SK-N-SH treated with all-trans-retinoic acid at 6 μM for 48 hours (cell line): ENCODE measurements around the gene SRRM3.

Source experiments
- ARNTL ChIP-seq: fragments of 450-650 bp; formaldehyde crosslinking; IDR thresholded peaks from 2 replicates; pipeline ENCODE4 v1.5.0; 2020; ENCODE audit warnings: low read depth, mild to moderate bottlenecking, moderate library complexity, borderline replicate concordance
- GLIS3 ChIP-seq: fragments of 250-450 bp; sonication (Bioruptor Pico); IDR thresholded peaks from 2 replicates; pipeline ENCODE4 v1.5.0; 2020; ENCODE audit warnings: mild to moderate bottlenecking, moderate library complexity
- ISL1 ChIP-seq: fragments of 250-450 bp; sonication (Bioruptor Pico); IDR thresholded peaks from 2 replicates; pipeline ENCODE4 v2.1.2; 2022; ENCODE audit warnings: mild to moderate bottlenecking, moderate library complexity
- PPARA ChIP-seq: fragments of 250-450 bp; sonication (Bioruptor Pico); IDR thresholded peaks from 2 replicates; pipeline ENCODE4 v1.5.0; 2020; ENCODE audit warnings: mild to moderate bottlenecking, borderline replicate concordance
- RARB ChIP-seq: fragments of 250-450 bp; sonication (Bioruptor Pico); IDR thresholded peaks from 2 replicates; pipeline ENCODE4 v1.8.0; 2021; ENCODE audit warnings: mild to moderate bottlenecking, moderate library complexity
- ZFP3 ChIP-seq: fragments of 250-450 bp; sonication (Bioruptor Pico); IDR thresholded peaks from 2 replicates; pipeline ENCODE4 v1.5.0; 2020; ENCODE audit warnings: mild to moderate bottlenecking, moderate library complexity
- ZFP30 ChIP-seq: fragments of 450-650 bp; formaldehyde crosslinking; IDR thresholded peaks from 2 replicates; pipeline ENCODE4 v1.5.0; 2022; ENCODE audit warnings: mild to moderate bottlenecking, moderate library complexity
- ZNF565 ChIP-seq: fragments of 450-650 bp; formaldehyde crosslinking; conservative IDR thresholded peaks from 2 replicates; pipeline ENCODE4 v1.5.0; 2020; ENCODE audit warnings: low read depth, mild to moderate bottlenecking, moderate library complexity
- ZNF8 ChIP-seq: fragments of 450-650 bp; formaldehyde crosslinking; IDR thresholded peaks from 2 replicates; pipeline ENCODE4 v1.5.0; 2020; ENCODE audit warnings: mild to moderate bottlenecking, moderate library complexity
- TF ChIP-seq, protein P1 (sequence below): fragments of 250-450 bp; sonication (Bioruptor Pico); IDR thresholded peaks from 2 replicates; pipeline ENCODE4 v1.5.1; 2021; ENCODE audit warnings: mild to moderate bottlenecking, moderate library complexity
- TF ChIP-seq, protein P2 (sequence below): fragments of 250-450 bp; sonication (Bioruptor Pico); IDR thresholded peaks from 2 replicates; pipeline ENCODE4 v1.8.0; 2020; ENCODE audit warnings: mild to moderate bottlenecking, moderate library complexity, borderline replicate concordance
- TF ChIP-seq, protein P3 (sequence below): fragments of 250-450 bp; sonication (Bioruptor Pico); IDR thresholded peaks from 2 replicates; pipeline ENCODE4 v1.5.0; 2020; ENCODE audit warnings: mild to moderate bottlenecking, moderate library complexity

DNA sequence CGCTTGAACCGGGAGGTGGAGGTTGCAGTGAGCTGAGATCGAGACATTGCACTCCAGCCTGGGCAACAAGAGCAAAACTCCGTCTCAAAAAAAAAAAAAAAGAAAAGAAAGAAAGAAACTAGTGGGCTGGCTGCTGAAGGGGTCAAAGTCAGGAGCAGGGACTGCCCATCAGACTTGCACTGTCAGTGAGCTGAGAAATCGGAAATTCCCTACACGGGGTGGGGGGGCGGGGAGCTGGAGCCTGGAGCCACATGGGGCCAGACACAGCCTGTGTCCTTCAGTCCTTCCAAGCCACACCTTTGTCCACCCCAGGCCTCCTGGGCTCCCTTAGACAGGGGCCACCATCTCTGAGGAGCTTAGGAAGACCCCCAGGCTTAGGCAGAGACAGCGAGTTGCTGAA, 34.5 kb downstream of the SRRM3 start:
- TF ChIP-seq ZNF565 (CRISPR knock-in tag) (no peak), ZFP3 (CRISPR knock-in tag) (no peak), ISL1 (CRISPR knock-in tag) (no peak), PPARA (CRISPR knock-in tag) (no peak), GLIS3 (CRISPR knock-in tag) (no peak), ZFP30 (CRISPR knock-in tag) (no peak), ZNF8 (CRISPR knock-in tag) (no peak), ARNTL (CRISPR knock-in tag) (no peak), RARB (no peak)
- TF ChIP-seq, protein P1, sequence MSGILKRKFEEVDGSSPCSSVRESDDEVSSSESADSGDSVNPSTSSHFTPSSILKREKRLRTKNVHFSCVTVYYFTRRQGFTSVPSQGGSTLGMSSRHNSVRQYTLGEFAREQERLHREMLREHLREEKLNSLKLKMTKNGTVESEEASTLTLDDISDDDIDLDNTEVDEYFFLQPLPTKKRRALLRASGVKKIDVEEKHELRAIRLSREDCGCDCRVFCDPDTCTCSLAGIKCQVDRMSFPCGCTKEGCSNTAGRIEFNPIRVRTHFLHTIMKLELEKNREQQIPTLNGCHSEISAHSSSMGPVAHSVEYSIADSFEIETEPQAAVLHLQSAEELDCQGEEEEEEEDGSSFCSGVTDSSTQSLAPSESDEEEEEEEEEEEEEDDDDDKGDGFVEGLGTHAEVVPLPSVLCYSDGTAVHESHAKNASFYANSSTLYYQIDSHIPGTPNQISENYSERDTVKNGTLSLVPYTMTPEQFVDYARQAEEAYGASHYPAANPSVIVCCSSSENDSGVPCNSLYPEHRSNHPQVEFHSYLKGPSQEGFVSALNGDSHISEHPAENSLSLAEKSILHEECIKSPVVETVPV (CRISPR knock-in tag) = no peak
- TF ChIP-seq, protein P2, sequence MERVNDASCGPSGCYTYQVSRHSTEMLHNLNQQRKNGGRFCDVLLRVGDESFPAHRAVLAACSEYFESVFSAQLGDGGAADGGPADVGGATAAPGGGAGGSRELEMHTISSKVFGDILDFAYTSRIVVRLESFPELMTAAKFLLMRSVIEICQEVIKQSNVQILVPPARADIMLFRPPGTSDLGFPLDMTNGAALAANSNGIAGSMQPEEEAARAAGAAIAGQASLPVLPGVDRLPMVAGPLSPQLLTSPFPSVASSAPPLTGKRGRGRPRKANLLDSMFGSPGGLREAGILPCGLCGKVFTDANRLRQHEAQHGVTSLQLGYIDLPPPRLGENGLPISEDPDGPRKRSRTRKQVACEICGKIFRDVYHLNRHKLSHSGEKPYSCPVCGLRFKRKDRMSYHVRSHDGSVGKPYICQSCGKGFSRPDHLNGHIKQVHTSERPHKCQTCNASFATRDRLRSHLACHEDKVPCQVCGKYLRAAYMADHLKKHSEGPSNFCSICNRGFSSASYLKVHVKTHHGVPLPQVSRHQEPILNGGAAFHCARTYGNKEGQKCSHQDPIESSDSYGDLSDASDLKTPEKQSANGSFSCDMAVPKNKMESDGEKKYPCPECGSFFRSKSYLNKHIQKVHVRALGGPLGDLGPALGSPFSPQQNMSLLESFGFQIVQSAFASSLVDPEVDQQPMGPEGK = no peak
- TF ChIP-seq, protein P3, sequence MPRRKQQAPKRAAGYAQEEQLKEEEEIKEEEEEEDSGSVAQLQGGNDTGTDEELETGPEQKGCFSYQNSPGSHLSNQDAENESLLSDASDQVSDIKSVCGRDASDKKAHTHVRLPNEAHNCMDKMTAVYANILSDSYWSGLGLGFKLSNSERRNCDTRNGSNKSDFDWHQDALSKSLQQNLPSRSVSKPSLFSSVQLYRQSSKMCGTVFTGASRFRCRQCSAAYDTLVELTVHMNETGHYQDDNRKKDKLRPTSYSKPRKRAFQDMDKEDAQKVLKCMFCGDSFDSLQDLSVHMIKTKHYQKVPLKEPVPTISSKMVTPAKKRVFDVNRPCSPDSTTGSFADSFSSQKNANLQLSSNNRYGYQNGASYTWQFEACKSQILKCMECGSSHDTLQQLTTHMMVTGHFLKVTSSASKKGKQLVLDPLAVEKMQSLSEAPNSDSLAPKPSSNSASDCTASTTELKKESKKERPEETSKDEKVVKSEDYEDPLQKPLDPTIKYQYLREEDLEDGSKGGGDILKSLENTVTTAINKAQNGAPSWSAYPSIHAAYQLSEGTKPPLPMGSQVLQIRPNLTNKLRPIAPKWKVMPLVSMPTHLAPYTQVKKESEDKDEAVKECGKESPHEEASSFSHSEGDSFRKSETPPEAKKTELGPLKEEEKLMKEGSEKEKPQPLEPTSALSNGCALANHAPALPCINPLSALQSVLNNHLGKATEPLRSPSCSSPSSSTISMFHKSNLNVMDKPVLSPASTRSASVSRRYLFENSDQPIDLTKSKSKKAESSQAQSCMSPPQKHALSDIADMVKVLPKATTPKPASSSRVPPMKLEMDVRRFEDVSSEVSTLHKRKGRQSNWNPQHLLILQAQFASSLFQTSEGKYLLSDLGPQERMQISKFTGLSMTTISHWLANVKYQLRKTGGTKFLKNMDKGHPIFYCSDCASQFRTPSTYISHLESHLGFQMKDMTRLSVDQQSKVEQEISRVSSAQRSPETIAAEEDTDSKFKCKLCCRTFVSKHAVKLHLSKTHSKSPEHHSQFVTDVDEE (CRISPR knock-in tag) = no peak
